Measurements from ENCODE around the gene N4BP2L2. TPM values are rescaled to one million over a fixed set of nuclear protein-coding genes. Genes with fewer than 3 reads are reported as not detected.

N4BP2L2 gene
- total and polyA plus RNA-seq, 2 of the 13 experiments (the other 11 are each of a cell fraction or from before 2014, with no cell fraction given): 58.9 to 81.2 TPM

GRCh38 chr13:32586080-32586900 lies 47.7 kb upstream of the N4BP2L2 start, which contains the start of gene PDS5B (continued):
- TF ChIP-seq FOXP4 (CRISPR knock-in tag; IDR thresholded peaks at IDR 0.05) (no peak), TCF7 (IDR thresholded peaks at IDR 0.05; ENCODE audit: low read depth) (no peak), HNRNPLL (IDR thresholded peaks at IDR 0.05; ENCODE audit: low read depth, low read length, poor library complexity, severe bottlenecking) (peak; percentile 87), ZEB1 (IDR thresholded peaks at IDR 0.05; ENCODE audit: insufficient replicate concordance, low read depth) (no peak), HNF1B (CRISPR knock-in tag; IDR thresholded peaks at IDR 0.05) (peak; percentile 52; the same call in 1 of the 2 replicates), ZNF136 (CRISPR knock-in tag; IDR thresholded peaks at IDR 0.05; ENCODE audit: low read depth) (no peak), HCFC1 (IDR thresholded peaks at IDR 0.05; ENCODE audit: low read depth, low read length) (peak; percentile 49), JUNB (CRISPR knock-in tag; IDR thresholded peaks at IDR 0.05; ENCODE audit: borderline replicate concordance) (no peak), STAT5B (CRISPR knock-in tag; IDR thresholded peaks at IDR 0.05) (no peak), ARID5B (CRISPR knock-in tag; IDR thresholded peaks at IDR 0.05) (no peak; the same call in 1 of the 2 replicates), NFE2 (CRISPR knock-in tag; IDR thresholded peaks at IDR 0.05) (no peak), KDM5A (IDR thresholded peaks at IDR 0.05; ENCODE audit: borderline replicate concordance, low read length) (peak; percentile 55; the same call in 1 of the 2 replicates), MLXIP (CRISPR knock-in tag; IDR thresholded peaks at IDR 0.05; ENCODE audit: borderline replicate concordance) (no peak)
